ENCODE measurements around the gene MRPS16.

DNA sequence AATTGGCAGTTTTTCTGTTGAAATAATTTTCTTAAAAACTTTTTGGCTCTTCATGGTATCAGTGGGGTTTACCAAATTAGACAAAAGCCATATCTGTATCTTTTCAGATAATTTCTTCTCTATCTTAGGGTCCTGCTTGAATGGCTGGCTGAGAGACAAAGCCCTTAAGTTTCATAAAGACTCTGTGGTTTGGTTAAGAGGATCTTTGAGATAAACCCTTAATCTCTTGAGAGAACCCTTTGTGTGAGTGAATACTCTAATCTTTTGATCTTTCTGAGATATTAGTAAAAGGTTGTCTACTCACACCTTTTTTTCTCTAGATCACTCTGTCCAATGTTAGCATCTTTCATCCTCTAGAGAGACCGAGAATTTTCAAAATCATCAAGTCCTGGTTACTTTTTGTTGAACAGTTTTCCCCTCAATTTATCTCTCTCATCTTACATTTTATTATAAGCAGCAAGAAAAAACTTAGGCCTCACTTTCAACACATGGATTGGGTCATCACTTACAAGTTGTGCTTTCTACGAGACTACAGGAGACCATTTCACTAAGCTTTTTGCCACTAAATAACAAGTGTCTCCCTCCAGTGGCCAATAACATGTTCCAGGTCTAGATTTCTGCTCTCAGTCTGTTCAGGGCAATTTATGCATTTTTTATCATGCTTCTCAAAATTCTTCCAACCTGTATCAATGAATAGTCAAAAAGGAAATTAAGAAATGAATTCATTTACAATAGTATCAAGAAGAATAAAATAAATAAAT is 33.8 kb downstream of the MRPS16 start:
- TF ChIP-seq POLR2AphosphoS5 (IDR thresholded peaks at IDR 0.05) (no peak), CTCF (IDR thresholded peaks at IDR 0.05) (no peak)

All from prostate gland (tissue), 2 donors.